GM19467 (cell line): Measurements from ENCODE around the gene DNASE1.

ENCODE experiments used
- ATAC-seq: cut with Tn5 transposase; IDR thresholded peaks from one replicate; pipeline ENCODE4 v1.9.1; 2021; ENCODE audit warnings: mild to moderate bottlenecking, moderate library complexity; ENCODE audit not compliant: unreplicated experiment

DNASE1 gene

DNA sequence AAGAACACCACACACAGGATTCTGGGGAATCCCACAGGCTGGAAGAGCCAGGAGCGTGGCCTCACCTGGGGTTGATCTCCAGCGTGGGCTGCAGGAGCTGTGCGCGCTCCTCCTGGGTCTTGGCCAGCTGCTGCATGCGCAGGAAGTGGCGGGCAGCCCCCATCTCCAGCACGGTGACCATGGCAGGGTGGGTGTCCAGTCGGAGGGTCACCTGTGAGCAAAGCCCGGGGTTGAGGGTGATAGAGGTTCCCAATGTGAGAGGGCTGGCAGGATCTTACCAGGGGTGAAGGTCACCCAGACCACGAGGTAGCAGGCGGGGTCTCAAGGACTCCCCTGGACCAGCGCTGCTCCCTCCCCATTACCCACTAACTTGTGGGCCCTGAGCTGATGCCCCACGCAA lies 7.4 kb downstream of the DNASE1 start:
- no peak for ATAC-seq

DNA sequence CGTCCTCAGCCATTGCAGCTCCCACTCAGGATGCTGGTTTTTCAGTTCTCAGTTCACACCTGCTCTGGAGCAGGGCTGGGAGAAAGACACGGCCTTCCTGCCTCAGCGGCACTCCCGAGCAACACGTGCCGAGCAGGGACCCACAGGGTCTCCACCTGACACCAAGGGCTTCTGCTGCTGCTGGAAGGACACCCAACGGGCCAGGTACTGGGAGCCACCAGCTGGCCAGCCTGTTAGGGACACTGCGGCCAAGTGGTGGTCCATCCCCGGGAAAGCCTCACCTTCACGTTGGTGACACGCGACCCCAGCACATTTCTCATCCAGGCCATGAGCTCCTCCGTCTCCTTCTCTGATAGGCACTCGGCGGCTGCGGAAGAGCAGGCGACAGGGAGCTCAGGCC lies 8.1 kb downstream of the DNASE1 start:
- no peak for ATAC-seq

- no peak for ATAC-seq
These were observed 9.9 kb downstream of the DNASE1 start for GRCh38 chr16:3664187-3664896.

GRCh38 chr16:3665508-3665907 lies 11.0 kb downstream of the DNASE1 start:
- no peak for ATAC-seq

GRCh38 chr16:3668626-3669025 lies 14.1 kb downstream of the DNASE1 start:
- ATAC-seq = no peak

- ATAC-seq = no peak
These were observed 14.6 kb downstream of the DNASE1 start for GRCh38 chr16:3669082-3669481.

DNA sequence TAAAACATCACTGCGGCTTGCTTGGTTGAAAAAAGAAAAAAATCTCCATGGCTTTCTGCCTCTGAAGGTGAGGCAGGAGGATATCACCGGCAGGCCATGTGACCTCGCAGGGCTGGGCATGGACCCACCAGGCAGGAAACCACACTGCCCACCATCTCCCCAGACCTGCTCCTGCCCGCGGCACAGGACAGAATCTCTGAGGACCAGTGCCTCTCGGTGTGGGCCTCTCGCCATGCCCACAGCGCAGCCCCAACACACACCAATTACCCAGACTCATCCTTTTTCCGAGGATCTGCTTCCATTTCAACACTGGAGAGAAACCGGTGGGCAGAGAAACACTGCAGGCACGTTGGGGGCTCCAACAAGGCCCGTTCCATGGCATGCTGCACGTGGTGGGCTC lies 16.2 kb downstream of the DNASE1 start:
- ATAC-seq = no peak

GRCh38 chr16:3671424-3671823 lies 16.9 kb downstream of the DNASE1 start:
- no peak for ATAC-seq

DNA sequence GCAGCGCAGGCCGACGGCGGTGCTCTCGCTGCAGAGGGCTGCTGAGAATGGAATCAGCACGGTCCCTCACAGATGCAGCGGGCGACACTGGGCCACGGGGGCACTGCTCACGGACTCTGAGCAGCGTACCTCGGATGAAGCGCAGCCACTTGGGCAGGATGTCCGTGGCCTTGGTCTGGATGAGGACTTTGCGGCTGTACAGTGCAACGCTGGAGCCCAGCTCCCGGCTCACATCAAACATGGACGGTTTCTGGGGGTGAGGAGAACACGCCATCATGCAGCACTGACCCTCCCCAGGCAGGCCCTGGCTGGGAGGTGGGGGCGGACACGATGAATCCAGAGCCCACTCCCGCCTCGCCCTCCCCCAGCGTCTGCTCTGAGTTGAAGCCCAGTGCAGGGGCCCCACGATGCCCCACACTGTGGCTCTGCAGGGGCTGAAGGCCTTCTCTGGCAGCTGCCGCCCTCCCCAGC lies 18.1 kb downstream of the DNASE1 start:
- ATAC-seq = no peak

DNA sequence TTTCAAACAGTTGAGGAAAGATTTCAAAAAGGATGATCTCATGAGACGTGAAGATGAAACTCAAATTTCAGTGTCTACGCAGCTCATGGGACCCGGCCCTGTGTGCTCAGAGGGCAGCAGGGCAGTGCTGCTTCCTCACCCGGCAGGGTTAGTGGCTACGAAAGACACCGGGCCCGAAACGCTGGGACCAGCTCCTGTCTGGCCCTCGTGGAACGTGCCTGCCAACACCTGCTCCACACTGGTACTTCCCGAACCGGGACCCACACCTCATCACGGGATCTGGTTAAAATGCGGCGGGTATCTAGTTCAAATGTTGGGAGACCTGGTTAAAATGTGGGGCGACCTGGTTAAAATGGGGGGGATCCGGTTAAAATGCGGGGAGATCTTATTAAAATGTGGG lies 18.7 kb downstream of the DNASE1 start:
- ATAC-seq = no peak

DNA sequence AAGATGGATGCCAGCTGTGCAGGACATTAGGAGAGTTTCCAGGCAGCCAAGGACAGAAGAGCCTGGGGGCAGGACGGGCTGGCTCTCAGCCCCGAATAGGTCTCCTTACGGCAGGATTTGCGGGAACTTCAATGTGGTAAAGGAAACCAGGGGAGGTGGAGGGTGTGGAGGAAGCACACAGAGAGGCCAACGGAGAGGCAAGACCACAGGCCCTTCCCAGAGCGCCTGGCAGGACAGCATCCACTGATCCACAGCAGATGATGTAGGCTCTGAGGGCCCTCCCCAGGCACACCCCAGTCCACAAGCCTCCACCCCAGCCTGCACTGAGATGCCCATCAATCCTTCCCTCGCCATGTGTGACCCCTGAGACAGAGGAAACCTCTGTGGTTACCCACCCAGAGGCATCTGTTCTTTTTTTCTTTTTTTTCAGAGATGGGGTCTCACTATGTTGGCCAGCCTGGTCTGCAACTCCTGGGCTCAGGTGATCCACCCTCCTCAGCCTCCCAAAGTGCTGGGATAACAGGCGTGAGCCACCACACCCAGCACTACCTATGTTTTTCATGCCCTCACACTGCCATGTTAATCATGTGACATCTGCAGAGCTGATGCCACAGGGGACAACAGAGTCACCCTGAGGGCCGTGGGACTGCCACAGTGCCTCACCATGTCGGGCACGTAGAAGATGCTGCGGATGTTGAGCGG lies 19.3 kb downstream of the DNASE1 start:
- ATAC-seq = no peak

GRCh38 chr16:3674513-3675295 lies 20.2 kb downstream of the DNASE1 start:
- no peak for ATAC-seq

DNA sequence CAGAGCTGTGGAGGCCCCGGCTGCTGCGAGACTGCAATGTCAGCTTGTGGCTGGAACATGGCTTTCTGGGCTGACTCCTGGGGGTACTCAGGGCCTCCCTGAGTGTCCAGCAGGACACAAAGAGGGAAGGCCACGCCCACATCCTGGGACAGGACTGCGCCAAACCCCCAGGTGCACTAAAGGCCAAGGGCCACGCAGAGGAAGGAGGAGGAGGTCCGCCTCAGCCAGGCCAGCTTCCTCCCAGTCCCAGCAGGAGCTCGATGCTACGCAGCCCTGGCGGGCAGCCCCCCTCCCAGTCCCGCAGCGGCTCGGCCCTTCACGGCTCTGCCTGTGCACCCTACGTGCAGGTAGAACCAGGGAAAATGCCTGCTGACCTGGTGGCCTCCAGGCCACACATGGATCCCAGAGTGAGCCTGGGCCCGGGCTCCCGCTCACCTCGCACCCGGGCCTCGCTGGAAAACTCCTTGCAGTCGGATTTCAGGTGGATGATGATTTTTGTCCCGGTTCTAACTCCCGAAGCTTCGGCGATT lies 21.2 kb downstream of the DNASE1 start:
- ATAC-seq = no peak

DNA sequence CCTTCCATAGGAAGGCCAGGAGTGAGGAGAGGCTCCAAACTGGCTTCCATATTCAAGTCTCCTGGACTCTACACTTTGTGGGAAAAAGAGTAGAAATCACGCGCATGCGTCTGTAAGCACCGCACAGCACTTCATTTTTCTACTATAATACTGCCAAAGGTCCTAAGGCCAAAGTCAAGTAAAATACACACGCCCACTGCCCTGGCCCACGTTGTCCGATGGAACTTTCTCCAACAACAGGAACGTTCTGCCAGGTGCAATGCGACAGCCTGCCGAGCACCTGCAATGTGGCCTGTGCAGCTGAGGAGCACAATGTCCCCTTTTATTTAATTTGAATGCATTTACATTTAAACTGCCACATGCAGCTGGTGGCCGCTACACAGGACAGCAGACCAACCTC lies 23.5 kb downstream of the DNASE1 start:
- no peak for ATAC-seq

DNA sequence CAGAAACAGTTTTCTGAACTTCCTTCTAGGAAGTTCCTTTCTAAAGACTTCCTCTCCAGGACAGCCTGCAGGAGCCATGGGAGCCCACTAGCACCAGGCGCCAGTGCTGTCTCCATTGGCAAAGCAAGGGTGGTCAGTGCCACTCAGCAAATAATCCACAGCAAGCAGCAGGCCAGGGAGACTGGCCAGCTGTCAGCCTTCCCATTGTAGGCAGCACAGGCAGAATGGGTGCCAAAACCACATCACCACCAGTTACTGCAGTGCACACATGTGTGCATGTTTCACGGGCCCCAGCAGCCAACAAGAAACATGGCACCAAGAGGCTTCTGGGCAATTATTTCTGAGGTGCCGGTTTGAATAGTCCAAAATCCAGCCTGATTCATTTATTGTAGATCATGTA lies 26.7 kb downstream of the DNASE1 start:
- no peak for ATAC-seq

- ATAC-seq = no peak
These were observed 32.5 kb downstream of the DNASE1 start for GRCh38 chr16:3687021-3687420.

DNA sequence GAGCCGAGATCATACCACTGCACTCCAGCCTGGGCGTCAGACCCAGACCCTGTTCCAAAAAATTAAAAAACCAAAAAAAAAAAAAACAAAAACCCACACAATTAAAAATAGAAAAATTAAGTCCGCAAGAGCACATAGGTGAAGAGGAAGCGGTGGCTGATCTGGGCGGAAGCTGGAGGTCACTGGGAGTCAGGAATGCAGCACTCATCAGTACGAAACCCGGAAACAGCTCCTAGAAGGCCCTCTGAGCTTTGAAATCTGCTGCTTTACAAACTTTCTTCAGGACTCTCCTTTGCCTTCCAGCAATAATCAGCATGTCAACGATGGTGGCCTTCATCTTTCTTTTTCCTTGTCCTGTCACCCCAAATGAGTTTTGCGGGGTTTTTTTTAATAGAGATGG lies 33.3 kb downstream of the DNASE1 start:
- no peak for ATAC-seq

GRCh38 chr16:3689731-3690130 lies 35.2 kb downstream of the DNASE1 start:
- no peak for ATAC-seq

DNA sequence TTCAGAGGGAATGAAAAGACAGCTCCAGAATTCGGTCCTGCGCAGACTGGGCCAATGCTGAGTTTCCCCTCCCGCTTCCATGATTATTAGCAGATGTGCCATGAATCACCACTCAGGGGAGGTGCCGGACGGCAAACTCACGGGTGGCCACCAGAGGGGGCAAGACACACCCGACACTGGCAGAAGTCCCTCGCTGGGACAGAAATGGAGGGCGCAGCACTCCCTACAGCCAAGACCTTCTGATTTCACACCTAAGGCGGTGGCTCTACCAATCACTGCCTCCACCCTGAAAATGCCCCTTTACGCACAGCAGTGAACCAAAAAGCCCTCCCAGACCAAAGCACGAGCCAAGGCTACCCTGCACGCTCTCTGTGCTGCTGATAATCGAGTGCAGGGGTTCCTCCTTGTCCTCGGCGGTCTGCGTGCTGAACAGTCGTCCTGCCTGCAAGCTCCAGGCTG lies 36.0 kb downstream of the DNASE1 start:
- peak; percentile 90 for ATAC-seq

GRCh38 chr16:3690980-3691720 lies 36.7 kb downstream of the DNASE1 start:
- ATAC-seq = no peak

DNA sequence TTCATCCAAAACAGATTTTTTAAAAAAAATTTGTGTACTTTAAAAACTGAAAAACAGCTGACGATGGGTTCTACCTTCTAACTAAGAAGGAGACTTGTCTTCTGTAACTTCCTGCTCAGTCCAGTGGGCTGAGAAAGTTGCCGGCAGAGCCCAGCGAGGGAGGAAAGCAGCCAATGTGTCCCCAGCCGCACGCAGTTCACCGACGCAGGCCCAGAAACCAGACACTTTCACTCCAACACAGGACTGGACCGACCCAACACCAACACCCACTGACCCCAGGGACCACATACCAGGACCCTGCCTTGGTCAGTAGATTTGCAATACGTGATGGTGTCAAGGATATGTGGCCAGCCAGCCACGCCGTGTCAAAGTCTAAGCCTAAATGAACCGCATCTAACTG lies 37.3 kb downstream of the DNASE1 start:
- no peak for ATAC-seq
